HFF-Myc (cell line): ENCODE measurements around the gene KIZ.

Experiments used
- DNase-seq: peaks from one replicate; pipeline ENCODE4 v3.0.0-alpha.2; 2011; ENCODE audit warnings: low read depth; ENCODE audit errors: extremely low read depth
- H3K4me3 ChIP-seq: replicated peaks from 2 replicates; pipeline ENCODE4 v1.5.1; 2011; ENCODE audit warnings: low read depth, mild to moderate bottlenecking, control low read depth, low read length
- TF ChIP-seq, protein P1 (sequence below): IDR thresholded peaks from 2 replicates; pipeline ENCODE4 v1.5.1; 2012; ENCODE audit warnings: mild to moderate bottlenecking, low read depth, low read length, control low read depth; ENCODE audit errors: missing control alignments

Gene KIZ

DNA sequence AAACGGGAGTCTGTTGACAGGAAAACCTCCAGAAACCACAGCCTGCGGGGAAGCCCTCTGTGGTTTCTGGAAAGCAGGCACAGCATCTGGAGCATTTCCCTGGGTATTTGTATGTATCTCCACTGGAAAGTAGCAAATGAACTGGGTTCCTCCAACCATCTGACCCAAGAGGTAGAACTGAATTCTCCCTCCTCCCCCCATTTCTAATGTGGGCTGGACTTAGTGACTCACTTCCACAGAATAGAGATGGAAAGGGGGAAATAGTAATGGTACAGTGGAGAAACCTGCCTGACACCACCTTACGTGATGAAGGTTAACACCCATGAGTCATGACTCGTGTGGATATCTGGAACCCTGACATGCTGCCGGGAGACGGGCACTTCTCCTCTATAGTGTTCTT, 125.4 kb downstream of the KIZ start:
- H3K4me3 ChIP-seq = no peak overlapping the region
- TF ChIP-seq, protein P1, sequence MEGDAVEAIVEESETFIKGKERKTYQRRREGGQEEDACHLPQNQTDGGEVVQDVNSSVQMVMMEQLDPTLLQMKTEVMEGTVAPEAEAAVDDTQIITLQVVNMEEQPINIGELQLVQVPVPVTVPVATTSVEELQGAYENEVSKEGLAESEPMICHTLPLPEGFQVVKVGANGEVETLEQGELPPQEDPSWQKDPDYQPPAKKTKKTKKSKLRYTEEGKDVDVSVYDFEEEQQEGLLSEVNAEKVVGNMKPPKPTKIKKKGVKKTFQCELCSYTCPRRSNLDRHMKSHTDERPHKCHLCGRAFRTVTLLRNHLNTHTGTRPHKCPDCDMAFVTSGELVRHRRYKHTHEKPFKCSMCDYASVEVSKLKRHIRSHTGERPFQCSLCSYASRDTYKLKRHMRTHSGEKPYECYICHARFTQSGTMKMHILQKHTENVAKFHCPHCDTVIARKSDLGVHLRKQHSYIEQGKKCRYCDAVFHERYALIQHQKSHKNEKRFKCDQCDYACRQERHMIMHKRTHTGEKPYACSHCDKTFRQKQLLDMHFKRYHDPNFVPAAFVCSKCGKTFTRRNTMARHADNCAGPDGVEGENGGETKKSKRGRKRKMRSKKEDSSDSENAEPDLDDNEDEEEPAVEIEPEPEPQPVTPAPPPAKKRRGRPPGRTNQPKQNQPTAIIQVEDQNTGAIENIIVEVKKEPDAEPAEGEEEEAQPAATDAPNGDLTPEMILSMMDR = no peak
- DNase-seq = no peak

- no peak for DNase-seq
- TF ChIP-seq, protein P1 = no peak
Measured at GRCh38 chr20:21257192-21257591, 131.3 kb downstream of the KIZ start.

GRCh38 chr20:21258411-21258810, 132.5 kb downstream of the KIZ start:
- DNase-seq = no peak
- no peak overlapping the region for H3K4me3 ChIP-seq
- TF ChIP-seq, protein P1 = no peak

More at GRCh38 chr20:21257192-21257591, 131.3 kb downstream of the KIZ start:
- no peak overlapping the region for H3K4me3 ChIP-seq

- TF ChIP-seq, protein P1 = no peak
- H3K4me3 ChIP-seq = no peak overlapping the region
- no peak for DNase-seq
Measured at GRCh38 chr20:21259346-21259745, 133.5 kb downstream of the KIZ start.

GRCh38 chr20:21262812-21263211, 136.9 kb downstream of the KIZ start:
- TF ChIP-seq, protein P1 = no peak
- no peak overlapping the region for H3K4me3 ChIP-seq
- no peak for DNase-seq

DNA sequence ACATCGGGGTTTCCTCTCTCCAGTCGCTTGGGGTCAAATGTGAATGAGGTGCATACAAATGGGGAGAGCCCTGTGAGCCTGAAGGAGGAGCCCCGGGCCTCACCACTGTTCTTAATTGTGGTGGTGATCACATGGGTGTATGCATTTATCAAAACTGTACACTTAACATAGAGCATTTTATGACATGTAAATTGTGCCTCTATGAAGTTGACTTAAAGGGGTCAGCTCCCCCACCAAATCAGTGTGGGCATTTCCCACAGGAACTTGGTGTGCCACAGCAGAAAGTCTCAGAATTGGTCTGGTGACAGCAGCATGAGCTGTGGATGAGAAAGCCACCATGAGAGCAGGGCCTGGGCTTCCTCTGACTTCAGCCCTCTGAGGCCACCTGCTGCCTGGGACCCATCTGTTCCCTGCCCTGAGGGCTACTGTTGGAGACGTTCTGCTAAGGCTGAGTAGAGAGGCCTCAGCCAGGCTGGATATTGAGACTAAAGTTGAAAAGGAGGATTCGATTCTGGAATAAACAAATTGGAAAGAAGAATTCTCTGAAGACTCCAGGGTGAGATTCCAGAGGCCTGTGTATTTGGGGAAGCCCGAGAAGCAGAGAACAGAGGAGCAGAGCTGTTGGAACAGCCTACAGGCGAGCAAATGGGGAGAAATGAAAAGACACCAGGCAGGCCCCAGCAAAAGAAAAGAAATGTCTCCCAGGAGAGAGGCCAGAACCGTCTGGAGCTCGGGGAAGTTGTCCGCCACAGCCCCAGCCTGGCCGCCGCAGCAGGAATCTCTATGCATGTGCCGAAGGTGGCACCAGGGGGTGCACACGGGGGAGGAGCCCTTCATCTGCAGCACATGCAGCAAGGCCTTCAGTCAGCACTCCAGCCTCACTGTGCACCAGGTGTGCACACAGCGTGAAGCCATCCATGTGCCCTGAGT, 139.6 kb downstream of the KIZ start:
- no peak overlapping the region for H3K4me3 ChIP-seq
- TF ChIP-seq, protein P1 = no peak
- DNase-seq = no peak
